ENCODE measurements around the gene SLC47A2.

Gene SLC47A2

GRCh38 chr17:19652595-19652994, 63.8 kb downstream of the SLC47A2 start:
- TF ChIP-seq CTCF (IDR thresholded peaks at IDR 0.05; ENCODE audit: extremely low read depth, insufficient read depth, missing control alignments) = no peak
- in situ Hi-C loops (cut with MboI; ENCODE audit: low pct_unique_long_range_greater_than_20kb, low sequenced_read_pairs, unreplicated experiment) = no loop called here
- no peak for DNase-seq (ENCODE audit: low spot score)

DNA sequence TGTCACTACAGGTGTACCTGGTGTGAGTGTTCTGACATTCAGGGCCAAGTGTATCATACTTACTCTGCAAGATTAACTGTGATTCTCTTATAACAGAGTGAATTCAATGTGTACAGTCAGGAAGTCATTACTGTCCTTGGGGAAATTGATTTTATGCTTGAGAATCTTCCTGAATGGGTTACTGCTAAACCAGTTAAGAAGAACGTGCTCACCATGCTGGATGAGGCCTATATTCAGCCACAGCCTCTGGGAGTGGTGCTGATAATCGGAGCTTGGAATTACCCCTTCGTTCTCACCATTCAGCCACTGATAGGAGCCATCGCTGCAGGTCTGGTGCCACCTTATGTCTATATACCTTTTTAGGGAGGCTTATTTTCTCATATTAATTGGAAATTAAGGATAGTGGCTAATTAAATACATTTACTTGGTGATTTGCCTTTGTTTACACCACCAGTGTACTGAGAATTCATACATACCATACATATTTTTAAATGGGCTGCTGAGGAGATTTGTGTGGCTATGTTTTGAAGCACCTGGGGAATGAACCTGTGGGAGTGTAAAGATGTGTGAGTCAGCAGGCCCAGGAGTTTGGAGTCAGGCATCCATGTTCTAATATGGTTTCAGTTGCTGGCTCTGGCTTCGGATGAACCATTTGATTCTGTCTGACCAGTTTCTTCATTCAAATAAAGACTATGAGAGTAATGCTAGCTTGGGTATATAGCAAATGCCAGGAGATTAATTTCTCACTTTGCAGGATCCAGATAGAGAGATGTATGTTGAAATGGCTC, 64.7 kb downstream of the SLC47A2 start:
- in situ Hi-C loops (cut with MboI; ENCODE audit: low pct_unique_long_range_greater_than_20kb, low sequenced_read_pairs, unreplicated experiment) = no loop called here
- no peak for DNase-seq (ENCODE audit: low spot score)
- TF ChIP-seq CTCF (IDR thresholded peaks at IDR 0.05; ENCODE audit: extremely low read depth, insufficient read depth, missing control alignments) = no peak

- TF ChIP-seq CTCF (IDR thresholded peaks at IDR 0.05; ENCODE audit: extremely low read depth, insufficient read depth, missing control alignments) = no peak
Measured at GRCh38 chr17:19650826-19651225, 65.6 kb downstream of the SLC47A2 start.

GRCh38 chr17:19649274-19649541, 67.2 kb downstream of the SLC47A2 start:
- in situ Hi-C loops (cut with MboI; ENCODE audit: low pct_unique_long_range_greater_than_20kb, low sequenced_read_pairs, unreplicated experiment) = no loop called here
- DNase-seq (ENCODE audit: low spot score) = no peak
- no peak for TF ChIP-seq CTCF (IDR thresholded peaks at IDR 0.05; ENCODE audit: extremely low read depth, insufficient read depth, missing control alignments)

More at GRCh38 chr17:19650826-19651225, 65.6 kb downstream of the SLC47A2 start:
- in situ Hi-C loops (cut with MboI; ENCODE audit: low pct_unique_long_range_greater_than_20kb, low sequenced_read_pairs, unreplicated experiment) = no loop called here
- no peak for DNase-seq (ENCODE audit: low spot score)

GRCh38 chr17:19648475-19649273, 67.7 kb downstream of the SLC47A2 start, which contains the start of gene ALDH3A2:
Gene ALDH3A2 (plus strand): TSS chr17:19648751. CDS start chr17:19648972, 221 bp downstream.
- TF ChIP-seq CTCF (IDR thresholded peaks at IDR 0.05; ENCODE audit: extremely low read depth, insufficient read depth, missing control alignments) = peak; percentile 29
- DNase-seq (ENCODE audit: low spot score) = peak; percentile 98
- in situ Hi-C loops (cut with MboI; ENCODE audit: low pct_unique_long_range_greater_than_20kb, low sequenced_read_pairs, unreplicated experiment) = no loop called here

- in situ Hi-C loops (cut with MboI; ENCODE audit: low pct_unique_long_range_greater_than_20kb, low sequenced_read_pairs, unreplicated experiment) = no loop called here
- TF ChIP-seq CTCF (IDR thresholded peaks at IDR 0.05; ENCODE audit: extremely low read depth, insufficient read depth, missing control alignments) = no peak
- peak; percentile 49 for DNase-seq (ENCODE audit: low spot score)
Measured at GRCh38 chr17:19647697-19648474, 68.5 kb downstream of the SLC47A2 start.

Measured in GM13977 (cell line).